ENCODE measurements around the gene ENKD1. TPM values are rescaled to one million over a fixed set of nuclear protein-coding genes. Genes with fewer than 3 reads are reported as not detected.

The ENKD1 gene
- total and polyA plus RNA-seq, 4 experiments from 2014 or later, result 1.1 to 7.7 (median 4.6) TPM

GRCh38 chr16:67664258-67664657 is 2.3 kb downstream of the ENKD1 start:
- Mint-ChIP-seq H3K27me3 (no peaks in the 10 kb centered on the region), H3K4me1 (peaks cover 7 to 65% (median 19%) of the 10 kb centered on the region in 4 donors), H3K9me3 (no peaks in the 10 kb centered on the region), H3K27ac (peak overlapping the region; percentile 14 to 84 (median 65)), H3K36me3 (peaks cover 0 to 6% of the 10 kb centered on the region in 2 donors), H3K4me3 (peak overlapping the region in 4 of 8 donors; percentile 9 to 78 (median 34))
- DNase-seq, result no peak
- Histone ChIP-seq H3K27me3 (ENCODE audit: insufficient read depth, low read length) (no peaks in the 10 kb centered on the region), H3K36me3 (ENCODE audit: insufficient read depth, low read length) (no peaks in the 10 kb centered on the region), H3K9me3 (ENCODE audit: control insufficient read depth in 1 of 2, low read length in 2 of 2) (no peaks in the 10 kb centered on the region), H3K4me1 (ENCODE audit: insufficient read depth, low read length) (peaks cover 40% of the 10 kb centered on the region), H3K4me3 (ENCODE audit: low read length in 2 of 2) (no peak overlapping the region), H3K27ac (ENCODE audit: low read depth, low read length) (no peak overlapping the region)
- intact Hi-C loops (cut with micrococcal nuclease), result loop anchor here (5.0 kb wide), 1 partner anchor 53 kb away; the partner anchor contains the start of gene GFOD2
- ChIA-PET CTCF (ENCODE audit: partially characterized antibody) (interaction anchor here (0.9 to 7.5 kb wide), 6 partner anchors 8 to 182 kb away, joined by 3 to 89 read pairs (median 6); partner anchors contain the start of gene ATP6V0D1), POLR2A (ENCODE audit: partially characterized antibody) (interaction anchor here (0.6 to 6.9 kb wide), 5 partner anchors 19 to 271 kb away, joined by 3 to 55 read pairs (median 7); partner anchors contain the start of genes CARMIL2 and CTCF)

GRCh38 chr16:67663877-67664222 is 2.7 kb downstream of the ENKD1 start:
- H3K27ac Mint-ChIP-seq, result peak overlapping the region in 6 of 7 donors; percentile 2 to 74 (median 37)
- H3K4me3 Mint-ChIP-seq, result peak overlapping the region in 2 of 8 donors; percentile 13 to 78
- Histone ChIP-seq H3K4me3 (ENCODE audit: low read length in 2 of 2) (no peak overlapping the region), H3K36me3 (ENCODE audit: insufficient read depth, low read length) (no peaks in the 10 kb centered on the region), H3K9me3 (ENCODE audit: control insufficient read depth in 1 of 2, low read length in 2 of 2) (no peaks in the 10 kb centered on the region), H3K4me1 (ENCODE audit: insufficient read depth, low read length) (peaks cover 44% of the 10 kb centered on the region), H3K27me3 (ENCODE audit: insufficient read depth, low read length) (no peaks in the 10 kb centered on the region), H3K27ac (ENCODE audit: low read depth, low read length) (no peak overlapping the region)
- H3K27me3 Mint-ChIP-seq, result no peaks in the 10 kb centered on the region
- intact Hi-C loops (cut with micrococcal nuclease), result loop anchor here (5.0 kb wide), 1 partner anchor 53 kb away; the partner anchor contains the start of gene GFOD2
- H3K9me3 Mint-ChIP-seq, result no peaks in the 10 kb centered on the region
- CTCF ChIA-PET (ENCODE audit: partially characterized antibody), result interaction anchor here (0.9 to 7.5 kb wide), 7 partner anchors 9 to 182 kb away, joined by 3 to 89 read pairs (median 7); partner anchors contain the start of gene ATP6V0D1
- H3K4me1 Mint-ChIP-seq, result peaks cover 11 to 66% (median 23%) of the 10 kb centered on the region in 4 donors
- POLR2A ChIA-PET (ENCODE audit: partially characterized antibody), result interaction anchor here (0.6 to 6.9 kb wide), 5 partner anchors 19 to 272 kb away, joined by 3 to 55 read pairs (median 7); partner anchors contain the start of genes CARMIL2 and CTCF
- no peak for DNase-seq
- peaks cover 0 to 6% of the 10 kb centered on the region in 2 donors for H3K36me3 Mint-ChIP-seq

GRCh38 chr16:67663151-67663876 is 3.2 kb downstream of the ENKD1 start:
- intact Hi-C loops (cut with micrococcal nuclease), result loop anchor here (5.0 kb wide), 1 partner anchor 54 kb away; the partner anchor contains the start of gene GFOD2
- Histone ChIP-seq H3K4me3 (ENCODE audit: low read length in 2 of 2) (no peak overlapping the region), H3K9me3 (ENCODE audit: control insufficient read depth in 1 of 2, low read length in 2 of 2) (no peaks in the 10 kb centered on the region), H3K27ac (ENCODE audit: low read depth, low read length) (no peak overlapping the region), H3K4me1 (ENCODE audit: insufficient read depth, low read length) (peaks cover 48% of the 10 kb centered on the region), H3K27me3 (ENCODE audit: insufficient read depth, low read length) (no peaks in the 10 kb centered on the region), H3K36me3 (ENCODE audit: insufficient read depth, low read length) (no peaks in the 10 kb centered on the region)
- H3K27me3 Mint-ChIP-seq, result no peaks in the 10 kb centered on the region
- H3K36me3 Mint-ChIP-seq, result peaks cover 0 to 6% of the 10 kb centered on the region in 2 donors
- peak overlapping the region in 6 of 7 donors; percentile 63 to 82 (median 74) for H3K27ac Mint-ChIP-seq
- no peaks in the 10 kb centered on the region for H3K9me3 Mint-ChIP-seq
- ChIA-PET CTCF (ENCODE audit: partially characterized antibody) (interaction anchor here (0.9 to 7.5 kb wide), 8 partner anchors 9 to 182 kb away, joined by 3 to 89 read pairs (median 6); partner anchors contain the start of gene ATP6V0D1), POLR2A (ENCODE audit: partially characterized antibody) (interaction anchor here (0.6 to 6.9 kb wide), 8 partner anchors 18 to 272 kb away, joined by 3 to 55 read pairs (median 6); partner anchors contain the start of genes CARMIL2 and CTCF)
- DNase-seq, result peak in 1 of 5 donors; percentile 24
- peaks cover 13 to 65% (median 26%) of the 10 kb centered on the region in 4 donors for H3K4me1 Mint-ChIP-seq
- peak overlapping the region in 2 of 8 donors; percentile 4 to 9 for H3K4me3 Mint-ChIP-seq

- no peaks in the 10 kb centered on the region for H3K27me3 Mint-ChIP-seq
- H3K27ac Mint-ChIP-seq, result peak overlapping the region in 3 of 7 donors; percentile 54 to 68 (median 63)
- ChIA-PET CTCF (ENCODE audit: partially characterized antibody) (interaction anchor here (1.3 to 7.5 kb wide), 5 partner anchors 10 to 181 kb away, joined by 4 to 89 read pairs (median 8); partner anchors contain the start of gene ATP6V0D1), POLR2A (ENCODE audit: partially characterized antibody) (interaction anchor here (0.7 to 6.9 kb wide), 6 partner anchors 17 to 142 kb away, joined by 4 to 55 read pairs (median 6); partner anchors contain the start of genes CARMIL2 and CTCF)
- peaks cover 42% of the 10 kb centered on the region for H3K4me1 ChIP-seq (ENCODE audit: insufficient read depth, low read length)
- DNase-seq, result no peak
- no peaks in the 10 kb centered on the region for H3K27me3 ChIP-seq (ENCODE audit: insufficient read depth, low read length)
- peaks cover 0 to 11% of the 10 kb centered on the region in 2 donors for H3K36me3 Mint-ChIP-seq
- H3K9me3 Mint-ChIP-seq, result no peaks in the 10 kb centered on the region
- H3K4me1 Mint-ChIP-seq, result peaks cover 11 to 59% (median 23%) of the 10 kb centered on the region in 4 donors
- no peaks in the 10 kb centered on the region for H3K9me3 ChIP-seq (ENCODE audit: control insufficient read depth in 1 of 2, low read length in 2 of 2)
- H3K4me3 Mint-ChIP-seq, result peak overlapping the region in 1 of 8 donors; percentile 21
- intact Hi-C loops (cut with micrococcal nuclease), result loop anchor here (5.0 kb wide), 1 partner anchor 55 kb away; the partner anchor contains the start of gene GFOD2
- no peak overlapping the region for H3K27ac ChIP-seq (ENCODE audit: low read depth, low read length)
- peaks cover 3% of the 10 kb centered on the region for H3K36me3 ChIP-seq (ENCODE audit: insufficient read depth, low read length)
- H3K4me3 ChIP-seq (ENCODE audit: low read length in 2 of 2), result no peak overlapping the region
Measured at GRCh38 chr16:67662653-67663010, 3.9 kb downstream of the ENKD1 start.

GRCh38 chr16:67661886-67662652 is 4.5 kb downstream of the ENKD1 start:
- H3K27ac ChIP-seq (ENCODE audit: low read depth, low read length), result no peak overlapping the region
- Mint-ChIP-seq H3K27ac (peak overlapping the region; percentile 90 to 98 (median 97)), H3K4me3 (peak overlapping the region; percentile 59 to 95 (median 92)), H3K9me3 (no peaks in the 10 kb centered on the region), H3K27me3 (no peaks in the 10 kb centered on the region), H3K36me3 (peaks cover 0 to 14% of the 10 kb centered on the region in 2 donors), H3K4me1 (peaks cover 10 to 53% (median 20%) of the 10 kb centered on the region in 4 donors)
- POLR2A ChIA-PET (ENCODE audit: partially characterized antibody), result interaction anchor here (0.9 to 1.6 kb wide), 4 partner anchors 16 to 141 kb away, joined by 3 to 8 read pairs (median 5); partner anchors contain the start of gene CARMIL2
- H3K36me3 ChIP-seq (ENCODE audit: insufficient read depth, low read length), result peaks cover 4% of the 10 kb centered on the region
- no peak for DNase-seq
- peaks cover 36% of the 10 kb centered on the region for H3K4me1 ChIP-seq (ENCODE audit: insufficient read depth, low read length)
- H3K9me3 ChIP-seq (ENCODE audit: control insufficient read depth in 1 of 2, low read length in 2 of 2), result no peaks in the 10 kb centered on the region
- no peaks in the 10 kb centered on the region for H3K27me3 ChIP-seq (ENCODE audit: insufficient read depth, low read length)
- intact Hi-C loops (cut with micrococcal nuclease), result loop anchor here (2.0 to 5.0 kb wide), 5 partner anchors 17 to 181 kb away; partner anchors contain the start of genes ATP6V0D1, CARMIL2, GFOD2 and RANBP10
- H3K4me3 ChIP-seq (ENCODE audit: low read length in 2 of 2), result no peak overlapping the region
- CTCF ChIA-PET (ENCODE audit: partially characterized antibody), result interaction anchor here (1.3 to 6.4 kb wide), 6 partner anchors 9 to 180 kb away, joined by 4 to 51 read pairs (median 16); partner anchors contain the start of genes ATP6V0D1 and CARMIL2

- Mint-ChIP-seq H3K27me3 (no peaks in the 10 kb centered on the region), H3K36me3 (peaks cover 0 to 15% of the 10 kb centered on the region in 2 donors), H3K4me3 (peak overlapping the region; percentile 80 to 95 (median 92)), H3K9me3 (no peaks in the 10 kb centered on the region), H3K27ac (peak overlapping the region; percentile 90 to 98 (median 97)), H3K4me1 (peaks cover 10 to 47% (median 20%) of the 10 kb centered on the region in 4 donors)
- Histone ChIP-seq H3K4me3 (ENCODE audit: low read length in 2 of 2) (peak overlapping the region; percentile 17 to 100), H3K36me3 (ENCODE audit: insufficient read depth, low read length) (peaks cover 10% of the 10 kb centered on the region), H3K27ac (ENCODE audit: low read depth, low read length) (peak overlapping the region; percentile 98), H3K4me1 (ENCODE audit: insufficient read depth, low read length) (peaks cover 33% of the 10 kb centered on the region), H3K9me3 (ENCODE audit: control insufficient read depth in 1 of 2, low read length in 2 of 2) (no peaks in the 10 kb centered on the region), H3K27me3 (ENCODE audit: insufficient read depth, low read length) (no peaks in the 10 kb centered on the region)
- ChIA-PET POLR2A (ENCODE audit: partially characterized antibody) (interaction anchor here (0.7 to 6.1 kb wide), 13 partner anchors 11 to 275 kb away, joined by 3 to 164 read pairs (median 10); partner anchors contain the start of genes ATP6V0D1, CARMIL2, CTCF and GFOD2), CTCF (ENCODE audit: partially characterized antibody) (interaction anchor here (1.6 to 6.4 kb wide), 5 partner anchors 10 to 147 kb away, joined by 3 to 51 read pairs (median 23); partner anchors contain the start of genes CARMIL2 and CTCF)
- intact Hi-C loops (cut with micrococcal nuclease), result loop anchor here (2.0 to 5.0 kb wide), 5 partner anchors 16 to 180 kb away; partner anchors contain the start of genes ATP6V0D1, CARMIL2, GFOD2 and RANBP10
- peak in 1 of 5 donors; percentile 58 for DNase-seq
Measured at GRCh38 chr16:67661101-67661761, 5.3 kb downstream of the ENKD1 start.
